ENCODE results near the gene BOD1L1. TPM values are rescaled to one million over a fixed set of nuclear protein-coding genes. Genes with fewer than 3 reads are reported as not detected.

BOD1L1 gene
- total and polyA plus RNA-seq, 2 of the 8 experiments (the other 6 are each of a cell fraction or from before 2014, with no cell fraction given): 6.8 to 39.3 TPM

DNA sequence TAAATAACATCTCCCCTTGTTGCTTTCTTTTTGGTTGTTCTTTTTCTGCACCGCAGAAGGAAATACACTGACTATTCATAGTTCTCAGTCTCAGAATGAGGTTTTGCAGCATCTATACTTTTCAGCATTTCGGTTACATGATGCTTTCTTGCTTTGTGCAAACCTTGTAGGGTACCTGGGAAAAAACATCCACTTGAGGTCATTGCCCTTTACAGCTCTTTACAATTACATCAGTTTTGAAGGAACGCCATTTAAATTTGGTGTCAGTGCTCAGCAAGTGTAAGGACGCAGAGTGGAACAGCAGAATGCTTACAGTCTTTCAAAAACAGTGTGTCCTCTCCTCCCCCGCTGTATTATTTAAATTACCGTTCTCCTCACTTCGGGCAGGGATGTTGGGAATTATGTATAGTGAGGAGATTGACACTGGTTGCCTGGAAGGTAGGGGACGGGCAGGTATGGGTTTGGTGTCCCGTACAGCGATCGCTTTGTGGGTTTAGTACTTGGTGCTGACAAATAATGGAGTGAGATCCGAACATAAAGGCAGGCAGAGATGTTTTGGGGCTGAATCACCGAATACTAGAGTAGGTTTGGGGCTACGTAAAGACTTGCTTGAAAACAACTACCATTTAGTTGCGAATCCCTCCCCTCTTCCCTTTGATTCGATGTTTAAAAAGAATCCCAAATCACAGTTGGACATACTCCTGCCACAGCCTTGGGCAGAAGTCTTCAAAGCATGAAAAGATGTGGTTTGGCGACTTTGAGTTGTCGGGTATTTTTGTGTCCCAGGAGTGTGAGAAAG is 81.2 kb downstream of the BOD1L1 start:
- Histone ChIP-seq H3K4me3 (ENCODE audit: extremely low read depth in 1 of 4, insufficient read depth in 2 of 4, low read depth in 3 of 4, low read length in 4 of 4) (peak overlapping the region; percentile 38 to 74 (median 52); a peak in 7 of 8 replicates), H3K79me1 (ENCODE audit: low read depth, low read length) (no peaks in the 10 kb centered on the region), H3K27me3 (replicated peaks in 1 of 4; ENCODE audit: control insufficient read depth in 3 of 4, extremely low read depth in 1 of 4, insufficient read depth in 3 of 4, low read length in 3 of 4) (peaks cover 53 to 88% (median 68%) of the 10 kb centered on the region in 4 experiments), H4K8ac (ENCODE audit: extremely low read depth, insufficient read depth, low read length) (no peak overlapping the region), H3K27ac (ENCODE audit: low read depth, low read length) (no peak overlapping the region), H3K9me3 (ENCODE audit: insufficient read depth in 2 of 2, low read depth in 1 of 2, low read length in 1 of 2) (no peaks in the 10 kb centered on the region), H3K4ac (replicated peaks; ENCODE audit: insufficient read length, low read depth, low read length) (no peak overlapping the region), H3K23me2 (ENCODE audit: low read depth, low read length) (peaks cover 15% of the 10 kb centered on the region), H2AK5ac (ENCODE audit: low read depth, low read length) (no peak overlapping the region), H4K5ac (ENCODE audit: insufficient read length, low read depth, low read length) (no peak overlapping the region), H2AFZ (ENCODE audit: low read length) (peak overlapping the region; percentile 38; the same call in 1 of the 2 replicates), H2BK12ac (ENCODE audit: low read depth, low read length) (0 out of 2 replicates have a peak overlapping the region, but pooled peaks have one; percentile 64), H3K4me1 (replicated peaks in 1 of 4; ENCODE audit: control insufficient read depth in 3 of 4, insufficient read depth in 4 of 4, low read length in 3 of 4) (peaks cover 7 to 24% (median 18%) of the 10 kb centered on the region in 4 experiments), H2BK15ac (ENCODE audit: low read length) (no peak overlapping the region; the same call in 1 of the 2 replicates), H3K14ac (ENCODE audit: insufficient read length) (no peak overlapping the region), H2BK120ac (replicated peaks; ENCODE audit: low read depth, low read length) (no peak overlapping the region), H4K91ac (replicated peaks; ENCODE audit: insufficient read length, low read length) (no peak overlapping the region), H3K18ac (ENCODE audit: extremely low read depth, low read length) (no peak overlapping the region), H3K4me2 (ENCODE audit: insufficient read depth in 1 of 2, low read depth in 2 of 2, low read length in 2 of 2) (peak overlapping the region; percentile 86 to 96), H2BK5ac (ENCODE audit: low read depth, low read length) (no peak overlapping the region), H3K9ac (replicated peaks in 1 of 4; ENCODE audit: extremely low read depth in 1 of 4, low read depth in 3 of 4, low read length in 3 of 4) (no peak overlapping the region), H4K20me1 (replicated peaks in 1 of 2; ENCODE audit: control insufficient read depth in 1 of 2, insufficient read depth in 2 of 2, low read length in 2 of 2) (peaks cover 4 to 5% of the 10 kb centered on the region in 2 experiments), H3K36me3 (ENCODE audit: control insufficient read depth in 2 of 4, insufficient read depth in 4 of 4, low read length in 3 of 4) (peaks cover 0 to 11% (median 0%) of the 10 kb centered on the region in 4 experiments; a peak in 1 of 8 replicates), H2BK20ac (ENCODE audit: low read length) (no peak overlapping the region), H3K56ac (replicated peaks; ENCODE audit: insufficient read length, low read depth, low read length) (no peak overlapping the region), H3K79me2 (ENCODE audit: control insufficient read depth in 1 of 2, insufficient read depth in 2 of 2, low read length in 2 of 2) (no peaks in the 10 kb centered on the region), H3K23ac (ENCODE audit: insufficient read length) (no peak overlapping the region)
- peak; percentile 45 for FAIRE-seq
- TF ChIP-seq, protein P1, sequence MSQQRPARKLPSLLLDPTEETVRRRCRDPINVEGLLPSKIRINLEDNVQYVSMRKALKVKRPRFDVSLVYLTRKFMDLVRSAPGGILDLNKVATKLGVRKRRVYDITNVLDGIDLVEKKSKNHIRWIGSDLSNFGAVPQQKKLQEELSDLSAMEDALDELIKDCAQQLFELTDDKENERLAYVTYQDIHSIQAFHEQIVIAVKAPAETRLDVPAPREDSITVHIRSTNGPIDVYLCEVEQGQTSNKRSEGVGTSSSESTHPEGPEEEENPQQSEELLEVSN (IDR thresholded peaks at IDR 0.05): no peak
- TF ChIP-seq TAF1 (IDR thresholded peaks at IDR 0.05; ENCODE audit: low read depth, low read length): 0 out of 2 replicates have a peak, but pooled peaks have one; percentile 0
- peak; percentile 88 for TF ChIP-seq RNF2 (IDR thresholded peaks at IDR 0.05; ENCODE audit: borderline replicate concordance, low read depth, low read length, missing control alignments, poor library complexity, severe bottlenecking)
- 5% methylated on average over 18 of the region's 18 CpGs; no CpG with 5 or more reads in 1 of the 2 experiments for WGBS, 2 experiments (ENCODE audit: extremely low coverage in 1 of 2, insufficient coverage in 1 of 2, insufficient read length in 1 of 2, insufficient replicate concordance in 2 of 2, low coverage in 1 of 2, low lambda C conversion rate in 2 of 2, missing lambda C conversion rate in 1 of 2)
- POLR2A ChIA-PET (ENCODE audit: partially characterized antibody): interaction anchor here (1.1 kb wide), 1 partner anchor 16 kb away, joined by 5 read pairs; no protein-coding TSS in a partner anchor
- peak in 1 of 2 experiments; percentile 47 for DNase-seq (ENCODE audit: low read depth in 1 of 2, low spot score in 2 of 2)
- CTCF ChIA-PET (ENCODE audit: partially characterized antibody): interaction anchor here (0.7 to 3.4 kb wide), 5 partner anchors 10 to 817 kb away, joined by 4 to 13 read pairs (median 5); no protein-coding TSS in a partner anchor

Data from H1 (cell line).